B cell (primary cell): ENCODE results near the gene FOXP3.

Source experiments
- EZH2 ChIP-seq: IDR thresholded peaks from 2 replicates; pipeline ENCODE4 v1.6.1; 2012; ENCODE audit warnings: borderline replicate concordance, low read depth, mild to moderate bottlenecking, moderate library complexity, low read length; ENCODE audit not compliant: insufficient read depth, poor library complexity, severe bottlenecking
- TF ChIP-seq, protein P1 (sequence below): fragments of 200-600 bp; IDR thresholded peaks from one replicate; pipeline ENCODE4 v1.8.0; 2022; ENCODE audit warnings: antibody characterized with exemption, mild to moderate bottlenecking

DNA sequence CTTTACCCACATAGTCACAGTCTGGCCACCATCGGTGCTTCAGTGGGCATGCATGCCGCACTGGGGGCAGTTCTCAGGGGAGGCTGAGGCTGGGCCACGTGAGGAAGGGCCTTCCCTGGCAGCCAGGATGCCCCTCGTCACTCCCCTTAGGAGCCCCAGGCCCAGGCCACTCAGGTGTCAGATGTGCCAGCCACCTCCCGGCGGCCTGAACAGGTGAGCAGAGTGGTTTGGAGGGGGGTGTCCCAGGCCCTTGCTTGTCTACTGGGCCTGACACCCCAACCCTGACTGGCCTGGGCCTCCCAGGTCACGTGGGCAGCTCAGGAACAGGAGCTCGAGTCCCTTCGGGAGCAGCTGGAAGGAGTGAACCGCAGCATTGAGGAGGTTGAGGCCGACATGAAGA is 17.2 kb downstream of the FOXP3 start:
- TF ChIP-seq, protein P1, sequence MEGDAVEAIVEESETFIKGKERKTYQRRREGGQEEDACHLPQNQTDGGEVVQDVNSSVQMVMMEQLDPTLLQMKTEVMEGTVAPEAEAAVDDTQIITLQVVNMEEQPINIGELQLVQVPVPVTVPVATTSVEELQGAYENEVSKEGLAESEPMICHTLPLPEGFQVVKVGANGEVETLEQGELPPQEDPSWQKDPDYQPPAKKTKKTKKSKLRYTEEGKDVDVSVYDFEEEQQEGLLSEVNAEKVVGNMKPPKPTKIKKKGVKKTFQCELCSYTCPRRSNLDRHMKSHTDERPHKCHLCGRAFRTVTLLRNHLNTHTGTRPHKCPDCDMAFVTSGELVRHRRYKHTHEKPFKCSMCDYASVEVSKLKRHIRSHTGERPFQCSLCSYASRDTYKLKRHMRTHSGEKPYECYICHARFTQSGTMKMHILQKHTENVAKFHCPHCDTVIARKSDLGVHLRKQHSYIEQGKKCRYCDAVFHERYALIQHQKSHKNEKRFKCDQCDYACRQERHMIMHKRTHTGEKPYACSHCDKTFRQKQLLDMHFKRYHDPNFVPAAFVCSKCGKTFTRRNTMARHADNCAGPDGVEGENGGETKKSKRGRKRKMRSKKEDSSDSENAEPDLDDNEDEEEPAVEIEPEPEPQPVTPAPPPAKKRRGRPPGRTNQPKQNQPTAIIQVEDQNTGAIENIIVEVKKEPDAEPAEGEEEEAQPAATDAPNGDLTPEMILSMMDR, result no peak
- TF ChIP-seq EZH2, result no peak
